Panc1 (cell line): Measurements from ENCODE around the gene OR1B1.

Source experiments
- CTCF ChIP-seq: fragments of 450-650 bp; IDR thresholded peaks from 2 replicates; pipeline ENCODE4 v1.5.1; 2017; ENCODE audit warnings: mild to moderate bottlenecking
- POLR2AphosphoS5 ChIP-seq: IDR thresholded peaks from 2 replicates; pipeline ENCODE4 v1.6.1; 2012; ENCODE audit warnings: mild to moderate bottlenecking, low read depth, low read length, moderate library complexity
- TCF7L2 ChIP-seq: IDR thresholded peaks from 2 replicates; pipeline ENCODE4 v1.6.1; 2011; ENCODE audit warnings: mild to moderate bottlenecking, low read depth, low read length, inconsistent platforms

- no peak for TF ChIP-seq CTCF
- TF ChIP-seq POLR2AphosphoS5: no peak
- TF ChIP-seq TCF7L2: no peak
Observed at GRCh38 chr9:122657527-122657926, at the start of gene OR1B1.
